Loucy (cell line): ENCODE data around the gene SLC29A2.

Experiments used
- H2AFZ ChIP-seq: fragments of 200-600 bp; sonication (generic); 2 replicates; pipeline ENCODE4 v1.6.0; 2016; ENCODE audit warnings: antibody characterized with exemption, mild to moderate bottlenecking, low read length, moderate library complexity
- H3F3A ChIP-seq: fragments of 200-600 bp; 2 replicates; pipeline ENCODE4 v1.6.0; 2016; ENCODE audit warnings: antibody characterized with exemption, low read depth, mild to moderate bottlenecking
- H3K27me3 ChIP-seq: fragments of 200-600 bp; sonication (generic); 2 replicates; pipeline ENCODE4 v1.6.1; 2014; ENCODE audit warnings: low read length, mild to moderate bottlenecking; ENCODE audit not compliant: insufficient read depth, poor library complexity, severe bottlenecking
- H3K36me3 ChIP-seq: fragments of 200-600 bp; sonication (generic); 2 replicates; pipeline ENCODE4 v1.6.1; 2016; ENCODE audit warnings: low read length; ENCODE audit not compliant: insufficient read depth
- H3K4me1 ChIP-seq: fragments of 200-600 bp; sonication (generic); 2 replicates; pipeline ENCODE4 v1.5.1; 2014; ENCODE audit warnings: low read length, mild to moderate bottlenecking; ENCODE audit not compliant: insufficient read depth, poor library complexity, severe bottlenecking
- H3K4me2 ChIP-seq: fragments of 200-600 bp; sonication (generic); 2 replicates; pipeline ENCODE4 v1.6.0; 2014; ENCODE audit warnings: antibody characterized with exemption, low read length, low read depth, mild to moderate bottlenecking; ENCODE audit not compliant: poor library complexity, severe bottlenecking
- H3K4me3 ChIP-seq: fragments of 200-600 bp; sonication (generic); 2 replicates; pipeline ENCODE4 v1.5.1; 2014; ENCODE audit warnings: low read length, mild to moderate bottlenecking, mixed read lengths; ENCODE audit not compliant: poor library complexity, severe bottlenecking
- H3K79me2 ChIP-seq: fragments of 200-600 bp; sonication (generic); 2 replicates; pipeline ENCODE4 v1.6.1; 2014; ENCODE audit warnings: low read length; ENCODE audit not compliant: insufficient read depth
- H3K9ac ChIP-seq: fragments of 200-600 bp; sonication (generic); 2 replicates; pipeline ENCODE4 v1.6.0; 2014; ENCODE audit warnings: mild to moderate bottlenecking, low read depth, low read length, moderate library complexity; ENCODE audit not compliant: poor library complexity, severe bottlenecking
- H3K9me2 ChIP-seq: fragments of 200-600 bp; sonication (generic); replicated peaks from 2 replicates; pipeline ENCODE4 v1.6.1; 2016; ENCODE audit warnings: low read depth, low read length, mixed read lengths
- H3K9me3 ChIP-seq: fragments of 200-600 bp; sonication (generic); 2 replicates; pipeline ENCODE4 v1.6.1; 2014; ENCODE audit warnings: mild to moderate bottlenecking, antibody characterized with exemption, low read length, low read depth; ENCODE audit not compliant: insufficient read depth
- H4K20me1 ChIP-seq: fragments of 200-600 bp; sonication (generic); 2 replicates; pipeline ENCODE4 v1.6.0; 2014; ENCODE audit warnings: antibody characterized with exemption, low read length, mild to moderate bottlenecking; ENCODE audit not compliant: insufficient read depth, poor library complexity, severe bottlenecking
- CTCF ChIP-seq: fragments of 200-600 bp; sonication (generic); conservative IDR thresholded peaks from 2 replicates; pipeline ENCODE4 v1.5.1; 2014; ENCODE audit warnings: mild to moderate bottlenecking, antibody characterized with exemption, low read length
- EZH2phosphoT487 ChIP-seq: fragments of 200-600 bp; IDR thresholded peaks from 2 replicates; pipeline ENCODE4 v1.6.1; 2018; ENCODE audit warnings: antibody characterized with exemption, mild to moderate bottlenecking, moderate library complexity, borderline replicate concordance

SLC29A2 gene

GRCh38 chr11:66315921-66316811 lies 55.4 kb downstream of the SLC29A2 start:
- no peak overlapping the region for H3K9ac ChIP-seq
- no peak overlapping the region for H3K4me3 ChIP-seq

GRCh38 chr11:66315498-66315885 lies 56.1 kb downstream of the SLC29A2 start:
- TF ChIP-seq CTCF (no peak), EZH2phosphoT487 (no peak)
- Histone ChIP-seq H3K4me2 (no peak overlapping the region), H3K27me3 (no peaks in the 10 kb centered on the region), H3K4me1 (peaks cover 43% of the 10 kb centered on the region), H2AFZ (no peak overlapping the region), H3K9me2 (no peaks in the 10 kb centered on the region), H3F3A (no peaks in the 10 kb centered on the region), H4K20me1 (no peaks in the 10 kb centered on the region), H3K79me2 (no peaks in the 10 kb centered on the region), H3K9ac (no peak overlapping the region), H3K4me3 (no peak overlapping the region), H3K36me3 (no peaks in the 10 kb centered on the region), H3K9me3 (no peaks in the 10 kb centered on the region)

More at GRCh38 chr11:66315921-66316811, 55.4 kb downstream of the SLC29A2 start:
- H2AFZ ChIP-seq = no peak overlapping the region
- no peaks in the 10 kb centered on the region for H3K79me2 ChIP-seq
- H3K9me3 ChIP-seq = no peaks in the 10 kb centered on the region
- H3K27me3 ChIP-seq = no peaks in the 10 kb centered on the region
- no peaks in the 10 kb centered on the region for H3K36me3 ChIP-seq
- H3K9me2 ChIP-seq = no peaks in the 10 kb centered on the region
- TF ChIP-seq EZH2phosphoT487 (no peak), CTCF (no peak)
- peaks cover 43% of the 10 kb centered on the region for H3K4me1 ChIP-seq
- no peak overlapping the region for H3K4me2 ChIP-seq
- no peaks in the 10 kb centered on the region for H4K20me1 ChIP-seq
- H3F3A ChIP-seq = no peaks in the 10 kb centered on the region

GRCh38 chr11:66314561-66315497 lies 56.7 kb downstream of the SLC29A2 start:
- H3K27me3 ChIP-seq = no peaks in the 10 kb centered on the region
- no peak overlapping the region for H3K4me2 ChIP-seq
- no peaks in the 10 kb centered on the region for H3K36me3 ChIP-seq
- H2AFZ ChIP-seq = no peak overlapping the region
- H3K79me2 ChIP-seq = no peaks in the 10 kb centered on the region
- no peaks in the 10 kb centered on the region for H3F3A ChIP-seq
- H3K9me3 ChIP-seq = no peaks in the 10 kb centered on the region
- no peak overlapping the region for H3K9ac ChIP-seq
- no peaks in the 10 kb centered on the region for H3K9me2 ChIP-seq
- no peak for TF ChIP-seq EZH2phosphoT487
- TF ChIP-seq CTCF = no peak
- H4K20me1 ChIP-seq = no peaks in the 10 kb centered on the region
- no peak overlapping the region for H3K4me3 ChIP-seq
- peaks cover 43% of the 10 kb centered on the region for H3K4me1 ChIP-seq
